Neural progenitor cell (in vitro differentiated cells): ENCODE results near the gene CKAP2. TPM values are rescaled to one million over a fixed set of nuclear protein-coding genes. Genes with fewer than 3 reads are reported as not detected.
A peak's percentile ranks its signal among the peaks of the same experiment; 100 is the strongest.

Source experiments
- DNase-seq: peaks from one replicate; pipeline ENCODE4 v3.0.0-alpha.2; 2016; ENCODE audit warnings: low spot score
- H2AFZ ChIP-seq: fragments of 200-600 bp; sonication (generic); replicated peaks from 2 replicates; pipeline ENCODE4 v1.6.1; 2016; ENCODE audit warnings: antibody characterized with exemption
- H3F3A ChIP-seq: fragments of 200-600 bp; sonication (generic); 2 replicates; pipeline ENCODE4 v1.6.1; 2016; ENCODE audit warnings: antibody characterized with exemption, low read depth
- H3K27ac ChIP-seq: fragments of 200-600 bp; sonication (generic); 2 replicates; pipeline ENCODE4 v1.5.1; 2016; ENCODE audit warnings: mild to moderate bottlenecking
- H3K27me3 ChIP-seq: fragments of 200-600 bp; sonication (generic); 2 replicates; pipeline ENCODE4 v1.6.1; 2016; ENCODE audit warnings: mild to moderate bottlenecking, moderate library complexity
- H3K36me3 ChIP-seq: fragments of 200-600 bp; sonication (generic); 2 replicates; pipeline ENCODE4 v1.5.1; 2016
- H3K4me1 ChIP-seq: fragments of 200-600 bp; sonication (generic); 2 replicates; pipeline ENCODE4 v1.6.1; 2016; ENCODE audit warnings: mixed run types
- H3K4me2 ChIP-seq: fragments of 200-600 bp; sonication (generic); 2 replicates; pipeline ENCODE4 v1.6.1; 2016
- H3K4me3 ChIP-seq: fragments of 200-600 bp; sonication (generic); 2 replicates; pipeline ENCODE4 v1.5.1; 2016
- H3K79me2 ChIP-seq: fragments of 200-600 bp; sonication (generic); 2 replicates; pipeline ENCODE4 v1.6.1; 2016; ENCODE audit warnings: low read depth
- H3K9ac ChIP-seq: fragments of 200-600 bp; sonication (generic); 2 replicates; pipeline ENCODE4 v1.6.1; 2016
- H3K9me3 ChIP-seq: fragments of 200-600 bp; sonication (generic); 2 replicates; pipeline ENCODE4 v1.5.1; 2016; ENCODE audit warnings: low read depth
- H4K20me1 ChIP-seq: fragments of 200-600 bp; sonication (generic); 2 replicates; pipeline ENCODE4 v1.6.1; 2016; ENCODE audit warnings: low read depth
- H3K27ac Mint-ChIP-seq: 3 replicates; pipeline ENCODE4 v1.8.0; 2021; ENCODE audit warnings: mixed read lengths
- H3K27me3 Mint-ChIP-seq: 2 replicates; pipeline ENCODE4 v1.8.0; 2022; ENCODE audit warnings: low read depth, mild to moderate bottlenecking, inconsistent platforms, moderate library complexity, mixed read lengths; ENCODE audit not compliant: insufficient read depth
- H3K36me3 Mint-ChIP-seq: 3 replicates; pipeline ENCODE4 v1.8.0; 2021; ENCODE audit warnings: mixed read lengths
- H3K4me1 Mint-ChIP-seq: 3 replicates; pipeline ENCODE4 v1.8.0; 2021; ENCODE audit warnings: mixed read lengths
- H3K4me3 Mint-ChIP-seq: 3 replicates; pipeline ENCODE4 v1.8.0; 2021; ENCODE audit warnings: mild to moderate bottlenecking, moderate library complexity, mixed read lengths
- H3K9me3 Mint-ChIP-seq: 3 replicates; pipeline ENCODE4 v1.8.0; 2020; ENCODE audit warnings: mixed read lengths
- CTCF ChIP-seq: fragments of 200-600 bp; sonication (generic); IDR thresholded peaks from 2 replicates; pipeline ENCODE4 v1.5.1; 2017; ENCODE audit warnings: antibody characterized with exemption, mild to moderate bottlenecking
- EZH2 ChIP-seq: fragments of 200-600 bp; sonication (generic); IDR thresholded peaks from 2 replicates; pipeline ENCODE4 v1.6.1; 2017; ENCODE audit warnings: antibody characterized with exemption, mild to moderate bottlenecking, moderate library complexity
- EZH2phosphoT487 ChIP-seq: fragments of 200-600 bp; sonication (generic); IDR thresholded peaks from 2 replicates; pipeline ENCODE4 v1.6.1; 2017; ENCODE audit warnings: antibody characterized with exemption
- total RNA-seq: library from RNA; depleted of rRNA; stranded (reverse); fragments of >200 nt; gene quantifications from 2 replicates; pipeline ENCODE4 v1.2.3, GENCODE V29; 2015; ENCODE audit warnings: low replicate concordance

The CKAP2 gene
- total RNA-seq, 1 donor from 2014 or later = 224 TPM

GRCh38 chr13:52432456-52432855 is 22.8 kb upstream of the CKAP2 start:
- Histone ChIP-seq H4K20me1 (no peaks in the 10 kb centered on the region), H3K9me3 (no peaks in the 10 kb centered on the region), H3K27me3 (no peaks in the 10 kb centered on the region), H3K4me3 (no peak overlapping the region), H3F3A (no peaks in the 10 kb centered on the region), H3K4me2 (no peak overlapping the region), H2AFZ (no peak overlapping the region), H3K4me1 (no peaks in the 10 kb centered on the region), H3K9ac (no peak overlapping the region), H3K27ac (no peak overlapping the region), H3K36me3 (peaks cover 13% of the 10 kb centered on the region), H3K79me2 (no peaks in the 10 kb centered on the region)
- H3K4me1 Mint-ChIP-seq = no peaks in the 10 kb centered on the region
- no peak for TF ChIP-seq EZH2phosphoT487
- no peak for TF ChIP-seq CTCF
- no peak for TF ChIP-seq EZH2
- H3K27ac Mint-ChIP-seq = no peak overlapping the region
- peaks cover 30% of the 10 kb centered on the region for H3K36me3 Mint-ChIP-seq
- H3K27me3 Mint-ChIP-seq = no peaks in the 10 kb centered on the region
- H3K9me3 Mint-ChIP-seq = no peaks in the 10 kb centered on the region
- DNase-seq = no peak
- H3K4me3 Mint-ChIP-seq = no peak overlapping the region

DNA sequence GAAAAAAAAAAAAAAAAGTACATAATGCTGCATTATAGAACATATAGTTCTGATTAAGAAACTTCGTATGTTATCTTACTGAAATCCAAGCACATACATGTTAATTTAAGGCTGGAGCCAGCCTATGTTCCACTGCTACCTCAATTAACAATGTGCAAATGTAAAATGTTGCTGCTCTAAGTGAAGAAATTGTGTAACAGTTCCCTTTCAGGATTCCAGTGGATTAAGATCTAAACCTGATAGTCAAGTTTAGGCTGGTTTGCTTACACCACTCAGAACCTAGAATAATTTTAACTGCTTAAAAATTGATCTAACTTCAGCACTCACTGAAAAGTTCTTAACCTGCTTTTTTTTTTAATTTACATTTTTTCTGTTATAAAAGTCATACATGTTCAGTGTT is 9.0 kb upstream of the CKAP2 start:
- Mint-ChIP-seq H3K27me3 (no peaks in the 10 kb centered on the region), H3K27ac (no peak overlapping the region), H3K9me3 (no peaks in the 10 kb centered on the region), H3K4me3 (no peak overlapping the region), H3K4me1 (peaks cover 13% of the 10 kb centered on the region), H3K36me3 (peaks cover 21% of the 10 kb centered on the region)
- Histone ChIP-seq H3K9me3 (no peaks in the 10 kb centered on the region), H3K4me2 (no peak overlapping the region), H3K27me3 (no peaks in the 10 kb centered on the region), H3K27ac (no peak overlapping the region), H2AFZ (no peak overlapping the region), H3K9ac (no peak overlapping the region), H3F3A (peaks cover 6% of the 10 kb centered on the region), H3K36me3 (peaks cover 7% of the 10 kb centered on the region), H4K20me1 (peaks cover 39% of the 10 kb centered on the region), H3K79me2 (peaks cover 73% of the 10 kb centered on the region), H3K4me3 (no peak overlapping the region), H3K4me1 (peaks cover 16% of the 10 kb centered on the region)
- no peak for TF ChIP-seq EZH2
- DNase-seq = no peak

GRCh38 chr13:52447354-52447753 is 7.9 kb upstream of the CKAP2 start:
- no peak for TF ChIP-seq CTCF
- no peak for TF ChIP-seq EZH2
- Histone ChIP-seq H3K4me3 (no peak overlapping the region), H3K4me2 (no peak overlapping the region), H3K27me3 (no peaks in the 10 kb centered on the region), H4K20me1 (peaks cover 39% of the 10 kb centered on the region), H3K79me2 (peaks cover 68% of the 10 kb centered on the region), H3K4me1 (peaks cover 16% of the 10 kb centered on the region), H3K27ac (no peak overlapping the region), H3K36me3 (peaks cover 7% of the 10 kb centered on the region), H3F3A (peaks cover 6% of the 10 kb centered on the region), H3K9me3 (no peaks in the 10 kb centered on the region), H2AFZ (no peak overlapping the region), H3K9ac (no peak overlapping the region)
- no peaks in the 10 kb centered on the region for H3K27me3 Mint-ChIP-seq
- H3K9me3 Mint-ChIP-seq = no peaks in the 10 kb centered on the region
- DNase-seq = no peak
- no peak overlapping the region for H3K4me3 Mint-ChIP-seq
- peaks cover 13% of the 10 kb centered on the region for H3K4me1 Mint-ChIP-seq
- H3K36me3 Mint-ChIP-seq = peaks cover 19% of the 10 kb centered on the region
- H3K27ac Mint-ChIP-seq = no peak overlapping the region

- Histone ChIP-seq H3K27ac (no peak overlapping the region), H3K27me3 (no peaks in the 10 kb centered on the region), H3K9me3 (no peaks in the 10 kb centered on the region), H3K4me2 (peak overlapping the region; percentile 86), H3K4me1 (peaks cover 16% of the 10 kb centered on the region), H4K20me1 (peaks cover 33% of the 10 kb centered on the region), H3F3A (peaks cover 6% of the 10 kb centered on the region), H3K79me2 (peaks cover 63% of the 10 kb centered on the region), H2AFZ (no peak overlapping the region), H3K9ac (no peak overlapping the region), H3K4me3 (no peak overlapping the region), H3K36me3 (peaks cover 7% of the 10 kb centered on the region)
- Mint-ChIP-seq H3K9me3 (no peaks in the 10 kb centered on the region), H3K27me3 (no peaks in the 10 kb centered on the region), H3K4me1 (peaks cover 13% of the 10 kb centered on the region), H3K4me3 (no peak overlapping the region), H3K36me3 (peaks cover 14% of the 10 kb centered on the region), H3K27ac (no peak overlapping the region)
- TF ChIP-seq CTCF = no peak
- TF ChIP-seq EZH2phosphoT487 = no peak
- TF ChIP-seq EZH2 = no peak
- peak; percentile 42 for DNase-seq
These were observed 7.3 kb upstream of the CKAP2 start for GRCh38 chr13:52447815-52448552.
